NCI-H510A (cell line): Measurements from ENCODE around the gene LRSAM1.
A peak's percentile ranks its signal among the peaks of the same experiment; 100 is the strongest.

ENCODE experiments used
- DNase-seq: peaks from one replicate; lab custom pipeline; 2025; lab: John Stamatoyannopoulos, UW

LRSAM1 gene

DNA sequence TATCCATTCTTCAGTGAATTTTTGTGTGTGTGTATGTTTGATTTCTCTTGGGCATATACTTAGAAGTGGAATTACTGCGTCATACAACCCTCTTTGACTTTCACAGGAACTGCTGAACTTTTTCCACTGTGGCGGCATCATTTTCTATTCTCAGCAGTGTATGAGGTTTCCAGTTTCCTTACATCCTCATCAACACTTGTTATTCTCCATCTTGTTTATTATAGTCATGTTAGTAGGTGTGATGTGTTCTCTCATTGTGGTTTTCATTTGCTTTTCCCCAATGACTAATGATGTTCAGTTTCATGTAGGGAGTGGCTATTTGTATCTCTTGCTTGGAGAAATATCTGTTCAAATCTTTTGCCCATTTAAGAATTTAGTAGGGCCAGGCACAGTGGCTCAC, 24.6 kb upstream of the LRSAM1 start:
- DNase-seq: no peak

GRCh38 chr9:127428348-127428747, 23.0 kb upstream of the LRSAM1 start:
- DNase-seq: no peak

GRCh38 chr9:127430415-127430814, 20.9 kb upstream of the LRSAM1 start:
- no peak for DNase-seq

DNA sequence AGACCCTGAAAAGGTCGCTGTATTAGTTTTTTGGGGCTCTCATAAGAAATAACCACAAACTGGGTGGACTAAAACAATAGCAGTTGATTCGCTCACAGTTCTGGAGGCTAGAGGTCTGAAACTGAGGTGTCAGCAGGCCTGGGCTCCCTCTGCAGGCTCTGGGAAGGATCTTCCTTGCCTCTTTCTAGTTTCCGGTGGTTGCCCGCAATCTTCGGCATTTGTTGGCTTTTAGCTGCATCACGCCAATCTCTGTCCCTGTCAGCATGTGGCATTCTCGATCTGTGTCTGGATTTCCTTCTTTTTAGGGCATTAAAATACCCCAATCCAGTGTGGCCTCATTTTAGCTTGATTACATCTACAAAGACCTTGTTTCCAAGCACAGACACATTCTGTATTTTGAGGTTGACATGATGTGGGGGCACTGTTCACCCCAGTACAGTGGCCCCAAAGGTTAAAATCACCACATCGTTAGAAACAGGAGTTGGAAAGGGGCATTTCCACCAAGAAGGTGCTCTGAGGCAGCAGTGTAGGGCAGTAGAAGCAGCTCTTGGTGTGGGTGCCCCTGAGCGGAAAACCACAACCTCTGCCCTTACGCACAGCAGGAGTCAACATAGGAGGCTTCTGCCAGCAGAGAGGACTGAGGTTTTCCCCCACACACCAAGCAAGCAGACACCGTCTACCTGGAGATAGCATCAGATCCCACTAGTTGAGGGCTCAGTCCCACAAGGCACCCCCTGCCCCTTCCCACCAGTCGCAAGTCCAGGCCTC, 13.6 kb upstream of the LRSAM1 start:
- no peak for DNase-seq

- DNase-seq: no peak
Measured at GRCh38 chr9:127438394-127438793, 12.9 kb upstream of the LRSAM1 start.

- no peak for DNase-seq
Measured at GRCh38 chr9:127444283-127444920, 6.9 kb upstream of the LRSAM1 start.

DNA sequence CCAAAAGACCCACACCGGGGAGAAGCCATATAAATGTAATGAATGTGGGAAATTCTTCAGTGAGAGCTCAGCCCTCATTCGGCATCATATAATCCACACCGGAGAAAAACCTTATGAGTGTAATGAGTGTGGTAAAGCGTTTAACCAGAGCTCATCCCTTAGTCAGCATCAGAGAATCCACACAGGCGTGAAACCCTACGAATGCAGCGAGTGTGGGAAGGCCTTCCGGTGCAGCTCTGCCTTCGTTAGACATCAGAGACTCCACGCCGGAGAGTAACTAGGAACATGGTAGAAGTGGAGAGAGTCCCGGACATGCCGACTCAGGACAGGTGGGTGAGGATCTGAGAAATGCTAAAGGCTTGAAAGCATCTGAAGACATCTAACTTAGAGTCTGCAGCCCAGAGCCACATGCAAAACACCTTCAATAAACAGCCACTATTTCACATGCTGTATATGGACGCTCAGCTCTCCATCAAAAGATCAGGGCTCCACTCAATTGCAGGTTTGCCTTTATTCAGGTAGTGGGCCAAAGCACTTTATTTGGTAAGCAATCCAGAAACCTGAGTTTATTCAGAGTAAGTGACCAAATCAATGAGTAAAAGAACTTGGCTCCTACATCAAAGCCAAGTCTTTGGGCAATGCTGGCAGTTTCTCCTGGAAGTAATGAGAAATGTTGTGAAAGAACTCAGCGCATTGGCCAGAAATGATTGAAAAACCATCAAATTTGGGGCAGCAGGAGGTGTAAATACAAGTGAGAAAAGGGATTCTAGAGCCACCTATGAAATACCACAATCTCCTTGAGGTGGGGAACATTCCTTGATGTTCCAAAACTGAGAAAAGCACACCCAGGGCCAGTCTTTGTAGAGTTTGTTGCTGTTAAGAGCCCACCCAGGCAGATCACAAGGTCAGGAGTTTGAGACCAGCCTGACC, 6.1 kb upstream of the LRSAM1 start:
- DNase-seq: no peak

GRCh38 chr9:127445851-127446712, 5.2 kb upstream of the LRSAM1 start:
- DNase-seq: no peak

GRCh38 chr9:127446713-127447415, 4.4 kb upstream of the LRSAM1 start:
- DNase-seq: no peak

DNA sequence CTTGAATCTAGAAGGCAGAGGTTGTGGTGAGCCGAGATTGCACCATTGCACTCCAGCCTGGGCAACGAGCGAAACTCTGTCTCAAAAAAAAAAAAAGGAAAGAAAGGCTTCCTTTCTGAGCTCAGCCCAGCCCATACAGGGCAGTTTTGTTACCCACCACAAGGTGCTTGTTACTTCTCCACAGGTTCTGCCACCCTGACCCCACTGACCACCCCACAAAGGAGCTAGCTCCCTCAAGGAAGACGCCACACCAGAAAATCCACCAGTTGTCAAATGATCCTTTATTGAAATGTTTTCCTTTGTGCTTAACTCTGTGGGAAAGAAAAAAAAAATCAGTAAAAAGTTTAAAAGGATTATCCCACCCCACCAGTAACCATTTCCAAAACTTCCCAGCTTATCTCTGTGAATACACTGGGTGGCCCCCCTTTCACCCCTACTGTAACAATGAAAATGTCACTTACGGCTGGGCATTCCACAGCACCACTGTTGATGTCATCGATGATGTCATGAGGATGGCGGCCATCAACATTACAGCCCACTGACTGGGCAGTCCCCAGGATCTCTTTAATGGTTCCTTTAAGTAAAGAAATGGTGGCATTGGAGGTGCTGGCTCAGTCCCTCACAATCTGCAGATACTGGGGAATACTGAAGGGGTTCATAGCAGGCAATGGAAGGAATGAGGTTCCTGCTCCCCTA, 3.7 kb upstream of the LRSAM1 start:
- DNase-seq: no peak

DNA sequence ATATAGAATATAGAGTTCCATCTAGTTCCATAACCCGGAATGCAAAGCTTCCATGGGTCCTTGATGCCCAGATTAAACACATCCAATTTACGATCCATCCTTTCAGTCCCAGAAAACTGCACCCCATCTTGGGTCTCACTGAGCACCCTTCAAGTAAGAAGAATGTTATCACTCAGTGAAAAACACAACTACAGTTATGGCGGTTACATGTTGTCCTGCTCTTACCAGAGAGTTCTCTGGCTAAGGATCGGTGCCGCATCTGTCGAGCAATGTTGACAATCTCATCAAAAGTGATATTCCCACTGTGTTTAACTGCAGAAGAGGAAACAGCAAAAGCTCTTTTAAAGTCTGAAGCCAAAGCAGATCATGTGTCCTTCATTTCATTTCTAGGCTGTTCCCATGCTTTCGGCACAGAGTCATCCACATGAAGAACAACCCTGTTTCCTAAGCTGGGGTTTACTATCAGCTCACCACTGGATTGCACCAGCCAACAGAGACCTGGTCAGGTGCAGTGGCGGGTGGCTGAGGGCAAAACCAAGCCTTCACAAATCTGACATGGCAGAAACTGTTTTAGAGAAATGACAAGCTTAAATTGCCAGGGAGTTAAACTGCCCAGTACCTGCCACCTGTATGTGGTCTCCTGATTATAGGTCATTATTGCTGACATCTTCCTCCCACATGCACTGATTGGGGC, 3.1 kb upstream of the LRSAM1 start:
- no peak for DNase-seq

GRCh38 chr9:127449332-127449966, 1.9 kb upstream of the LRSAM1 start:
- no peak for DNase-seq

DNA sequence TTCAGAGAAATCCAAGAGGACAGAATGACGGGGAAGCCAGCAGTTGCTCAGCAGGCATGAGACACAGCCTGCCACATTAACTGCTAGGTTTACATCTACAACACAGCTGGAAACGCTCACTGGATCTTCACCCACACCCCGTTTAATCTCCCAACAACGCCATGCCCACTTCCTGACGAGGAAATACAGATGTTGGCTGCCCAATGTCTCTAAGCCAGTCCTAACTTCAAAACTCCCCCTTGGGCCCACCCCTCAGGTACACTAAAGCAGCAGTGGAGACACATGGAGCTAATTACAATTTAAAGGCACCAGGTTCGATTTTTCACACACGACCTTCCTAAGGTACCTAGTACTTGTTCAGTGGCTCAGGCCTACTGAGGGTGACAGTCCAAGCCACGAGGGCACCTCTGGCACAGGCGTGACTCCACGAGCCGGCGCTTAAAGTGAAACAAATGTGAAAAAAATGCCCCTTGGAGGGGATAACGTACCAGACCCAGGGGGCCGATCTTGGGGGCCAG, 1.0 kb upstream of the LRSAM1 start:
- DNase-seq: no peak

GRCh38 chr9:127451608-127451857, 223 bp downstream of the LRSAM1 start:
- DNase-seq: no peak

GRCh38 chr9:127451858-127452656, 747 bp downstream of the LRSAM1 start:
- DNase-seq: peak; percentile 73

- DNase-seq: no peak
Measured at GRCh38 chr9:127452691-127453090, 1.4 kb downstream of the LRSAM1 start.

- DNase-seq: no peak
Measured at GRCh38 chr9:127455324-127455992, 4.1 kb downstream of the LRSAM1 start.
